SK-N-SH (cell line): Measurements from ENCODE around the gene PKP2. TPM values are rescaled to one million over a fixed set of nuclear protein-coding genes. Genes with fewer than 3 reads are reported as not detected.
A peak's percentile ranks its signal among the peaks of the same experiment; 100 is the strongest.

Experiments
- CTCF ChIA-PET: fragments of 300-600, 350-600 bp; formaldehyde crosslinking; extraction: SDS; loops from one replicate; lab custom pipeline; 2021; lab: Yijun Ruan, JAX
- POLR2A ChIA-PET: fragments of 350-600 bp; sonication (Branson Sonifier 250); formaldehyde crosslinking; extraction: SDS; loops from one replicate; lab custom pipeline; 2020; ENCODE audit warnings: antibody characterized with exemption, inconsistent platforms; lab: Yijun Ruan, JAX
- DNase-seq: peaks from one replicate; pipeline ENCODE4 v3.0.0; 2012
- H2AFZ ChIP-seq: fragments of 200-600 bp; sonication (generic); 2 replicates; pipeline ENCODE4 v1.8.1; 2016; ENCODE audit warnings: antibody characterized with exemption, mild to moderate bottlenecking, low read depth
- H3F3A ChIP-seq: fragments of 200-600 bp; sonication (generic); replicated peaks from 2 replicates; pipeline ENCODE3; 2016; ENCODE audit warnings: antibody characterized with exemption, mild to moderate bottlenecking; ENCODE audit not compliant: insufficient read depth
- H3K27ac ChIP-seq, 2 experiments: fragments of 200-500 bp in 1 of 2; fragments of 200-600 bp in 1 of 2; sonication (Bioruptor generic) in 1 of 2; sonication (generic), shearing (Covaris generic) in 1 of 2; 2 replicates each; pipeline versions ENCODE4 v1.5.1 to v1.6.1; 2014 to 2016; ENCODE audit warnings: low read depth in 2 of 2, inconsistent platforms in 1 of 2, low read length in 1 of 2, mild to moderate bottlenecking in 1 of 2, mixed read lengths in 1 of 2
- H3K27me3 ChIP-seq: fragments of 200-600 bp; sonication (generic), shearing (Covaris generic); 2 replicates; pipeline ENCODE4 v1.6.1; 2016; ENCODE audit warnings: mixed run types; ENCODE audit not compliant: insufficient read depth
- H3K36me3 ChIP-seq, 2 experiments: fragments of 200-500 bp in 1 of 2; fragments of 200-600 bp in 1 of 2; sonication (Bioruptor generic) in 1 of 2; sonication (generic) in 1 of 2; replicated peaks in 1 of 2; 2 replicates each; pipeline versions ENCODE3 to v1.5.1; 2014 to 2016; ENCODE audit warnings: low read length in 1 of 2, mild to moderate bottlenecking in 1 of 2; ENCODE audit not compliant: insufficient read depth in 2 of 2, control insufficient read depth in 1 of 2
- H3K4me1 ChIP-seq, 2 experiments: fragments of 200-500 bp in 1 of 2; fragments of 200-600 bp in 1 of 2; sonication (Bioruptor generic) in 1 of 2; sonication (generic), shearing (Covaris generic) in 1 of 2; 2 replicates each; pipeline versions ENCODE4 v1.5.1 to v1.6.1; 2014 to 2016; ENCODE audit warnings: low read depth in 1 of 2, low read length in 1 of 2, mixed run types in 1 of 2; ENCODE audit not compliant: insufficient read depth in 2 of 2, control insufficient read depth in 1 of 2
- H3K4me2 ChIP-seq: fragments of 200-600 bp; sonication (generic), shearing (Covaris generic); 2 replicates; pipeline ENCODE4 v1.6.1; 2017; ENCODE audit warnings: mixed run types
- H3K4me3 ChIP-seq, 2 experiments: fragments of 200-500 bp in 1 of 2; fragments of 200-600 bp in 1 of 2; sonication (Bioruptor generic) in 1 of 2; sonication (generic), shearing (Covaris generic) in 1 of 2; 2 replicates each; pipeline versions ENCODE4 v1.5.1 to v1.8.1; 2014 to 2016; ENCODE audit warnings: low read depth in 2 of 2, inconsistent platforms in 1 of 2, low read length in 1 of 2, mild to moderate bottlenecking in 1 of 2, mixed read lengths in 1 of 2, moderate library complexity in 1 of 2
- H3K79me2 ChIP-seq: fragments of 200-600 bp; sonication (generic); 2 replicates; pipeline ENCODE4 v1.8.1; 2017; ENCODE audit warnings: mild to moderate bottlenecking; ENCODE audit not compliant: insufficient read depth
- H3K9ac ChIP-seq: fragments of 200-600 bp; sonication (generic); 2 replicates; pipeline ENCODE4 v1.6.1; 2017; ENCODE audit warnings: mixed run types
- H3K9me2 ChIP-seq: fragments of 200-600 bp; sonication (generic); 2 replicates; pipeline ENCODE4 v1.6.1; 2017; ENCODE audit warnings: mixed run types
- H3K9me3 ChIP-seq: fragments of 200-600 bp; sonication (generic); 2 replicates; pipeline ENCODE4 v1.6.1; 2017; ENCODE audit warnings: mixed run types, mild to moderate bottlenecking, moderate library complexity
- H4K20me1 ChIP-seq: fragments of 200-600 bp; sonication (generic); 2 replicates; pipeline ENCODE4 v1.6.1; 2017; ENCODE audit warnings: mild to moderate bottlenecking, mixed run types; ENCODE audit not compliant: insufficient read depth
- CHD2 ChIP-seq: fragments of 150-350 bp; IDR thresholded peaks from 2 replicates; pipeline ENCODE4 v1.6.1; 2018; ENCODE audit warnings: low read length; ENCODE audit not compliant: partially characterized antibody
- CTCF ChIP-seq: fragments of 200-600 bp; sonication (generic); IDR thresholded peaks from 2 replicates; pipeline ENCODE4 v1.6.1; 2017; ENCODE audit warnings: antibody characterized with exemption, mild to moderate bottlenecking, moderate library complexity
- FOSL2 ChIP-seq: IDR thresholded peaks from 2 replicates; pipeline ENCODE4 v1.4.0; 2012; ENCODE audit warnings: low read depth, mild to moderate bottlenecking, moderate library complexity, borderline replicate concordance
- GABPA ChIP-seq: IDR thresholded peaks from 2 replicates; pipeline ENCODE4 v1.4.0; 2012; ENCODE audit warnings: low read depth, mild to moderate bottlenecking
- IRF3 ChIP-seq: fragments of 150-350 bp; IDR thresholded peaks from 2 replicates; pipeline ENCODE4 v1.6.1; 2016; ENCODE audit warnings: mild to moderate bottlenecking, low read depth, low read length
- JUND ChIP-seq: IDR thresholded peaks from 2 replicates; pipeline ENCODE4 v1.4.0; 2012
- MXI1 ChIP-seq: IDR thresholded peaks from 2 replicates; pipeline ENCODE4 v1.6.1; 2012; ENCODE audit warnings: mild to moderate bottlenecking, low read depth, low read length, improper control_type of control experiment
- NFIC ChIP-seq: IDR thresholded peaks from 2 replicates; pipeline ENCODE4 v1.4.0; 2012; ENCODE audit warnings: borderline replicate concordance
- NRF1 ChIP-seq: IDR thresholded peaks from 2 replicates; pipeline ENCODE4 v1.6.1; 2012; ENCODE audit warnings: low read depth, mild to moderate bottlenecking, low read length
- POLR2AphosphoS5 ChIP-seq: IDR thresholded peaks from 2 replicates; pipeline ENCODE4 v1.6.1; 2012; ENCODE audit warnings: low read depth, low read length
- RCOR1 ChIP-seq: fragments of 150-350 bp; IDR thresholded peaks from 2 replicates; pipeline ENCODE4 v1.6.1; 2017; ENCODE audit warnings: antibody characterized with exemption, low read length
- SIN3A ChIP-seq: IDR thresholded peaks from 2 replicates; pipeline ENCODE4 v1.6.1; 2012; ENCODE audit warnings: low read depth, mild to moderate bottlenecking, low read length, moderate library complexity, borderline replicate concordance
- SMC3 ChIP-seq: IDR thresholded peaks from 2 replicates; pipeline ENCODE4 v1.6.1; 2012; ENCODE audit warnings: low read depth, low read length, improper control_type of control experiment
- TCF12 ChIP-seq: IDR thresholded peaks from 2 replicates; pipeline ENCODE4 v1.4.0; 2012
- TEAD4 ChIP-seq: IDR thresholded peaks from 2 replicates; pipeline ENCODE4 v1.4.0; 2012; ENCODE audit warnings: mild to moderate bottlenecking, borderline replicate concordance; ENCODE audit not compliant: insufficient read depth
- YY1 ChIP-seq: IDR thresholded peaks from 2 replicates; pipeline ENCODE4 v1.4.0; 2012; ENCODE audit warnings: low read depth, mild to moderate bottlenecking
- ZBTB33 ChIP-seq: IDR thresholded peaks from 2 replicates; pipeline ENCODE4 v1.4.0; 2012; ENCODE audit warnings: low read depth, borderline replicate concordance
- WGBS: methylation state at CpG from one replicate; pipeline ENCODE4 v1.1.6; 2017; ENCODE audit warnings: low lambda C conversion rate; 5-methylcytosine and 5-hydroxymethylcytosine counted together
- polyA plus RNA-seq, 3 experiments: library from polyadenylated mRNA; depleted of rRNA; stranded (reverse); fragments of >200 nt; gene quantifications; 2 replicates each; pipeline ENCODE4 v1.2.3, GENCODE V29; 2012
- TF ChIP-seq, protein P1 (sequence below): IDR thresholded peaks from 2 replicates; pipeline ENCODE4 v1.6.1; 2012; ENCODE audit warnings: mild to moderate bottlenecking, low read depth, low read length, moderate library complexity

PKP2 gene
- polyA plus RNA-seq, 1 of the 3 experiments (the other 2 are of a cell fraction) = 0.10 TPM

- H3K9me3 ChIP-seq = no peaks in the 10 kb centered on the region
- H2AFZ ChIP-seq = no peak overlapping the region
- 84% methylated on average over 10 of the region's 10 CpGs for WGBS
- no peaks in the 10 kb centered on the region for H3F3A ChIP-seq
- H3K9me2 ChIP-seq = no peaks in the 10 kb centered on the region
- no peaks in the 10 kb centered on the region for H4K20me1 ChIP-seq
- ChIA-PET POLR2A (no interaction called here), CTCF (interaction anchor here (0.6 to 2.4 kb wide), 3 partner anchors 142 to 1560 kb away, joined by 3 to 22 read pairs (median 3); partner anchors contain the start of gene YARS2)
- TF ChIP-seq NFIC (no peak), MXI1 (no peak)
- no peak overlapping the region for H3K27ac ChIP-seq
- no peaks in the 10 kb centered on the region for H3K36me3 ChIP-seq
- no peak overlapping the region; a peak in 1 of 4 replicates for H3K4me3 ChIP-seq
- H3K4me2 ChIP-seq = no peak overlapping the region
- no peaks in the 10 kb centered on the region for H3K79me2 ChIP-seq
- DNase-seq = no peak
- H3K9ac ChIP-seq = no peak overlapping the region
- H3K27me3 ChIP-seq = peaks cover 14% of the 10 kb centered on the region; the same call in 1 of the 2 replicates
- H3K4me1 ChIP-seq = peaks cover 0 to 14% of the 10 kb centered on the region in 2 experiments; a peak in 2 of 4 replicates
These were observed 1.4 kb upstream of the PKP2 start for GRCh38 chr12:32897687-32898573.

DNA sequence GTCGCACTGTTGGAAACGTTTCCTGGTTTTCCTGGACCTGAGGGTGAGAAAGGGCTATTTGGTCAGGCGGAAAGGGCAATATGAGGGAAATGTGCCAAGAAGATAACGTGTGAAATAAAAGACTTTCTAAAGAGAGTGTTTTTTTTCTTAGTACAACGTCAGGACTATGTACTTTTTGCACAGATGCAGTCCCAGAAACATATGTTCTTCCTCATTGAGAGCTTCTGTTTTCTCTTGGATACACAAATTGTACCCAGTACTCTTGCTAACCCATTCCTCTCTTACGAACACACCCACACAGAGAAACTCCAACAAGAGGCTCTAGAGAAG lies 669 bp upstream of the PKP2 start:
- peaks cover 0 to 14% of the 10 kb centered on the region in 2 experiments; a peak in 2 of 4 replicates for H3K4me1 ChIP-seq
- no peaks in the 10 kb centered on the region for H4K20me1 ChIP-seq
- H3K9ac ChIP-seq = no peak overlapping the region
- 41% methylated on average over 6 of the region's 6 CpGs for WGBS
- H3K79me2 ChIP-seq = no peaks in the 10 kb centered on the region
- H3K36me3 ChIP-seq = no peaks in the 10 kb centered on the region
- CTCF ChIA-PET = interaction anchor here (1.1 to 2.4 kb wide), 4 partner anchors 15 to 225 kb away, joined by 3 to 22 read pairs (median 3); partner anchors contain the start of gene YARS2
- H2AFZ ChIP-seq = no peak overlapping the region
- H3K4me2 ChIP-seq = peak overlapping the region; percentile 51; the same call in 1 of the 2 replicates
- H3F3A ChIP-seq = no peaks in the 10 kb centered on the region
- H3K27me3 ChIP-seq = peaks cover 14% of the 10 kb centered on the region; the same call in 1 of the 2 replicates
- DNase-seq = no peak
- H3K4me3 ChIP-seq = peak overlapping the region; percentile 48 to 56
- H3K9me2 ChIP-seq = no peaks in the 10 kb centered on the region
- H3K9me3 ChIP-seq = no peaks in the 10 kb centered on the region
- POLR2A ChIA-PET = interaction anchor here (0.9 to 1.2 kb wide), 2 partner anchors 14 to 141 kb away, joined by 3 to 4 read pairs; partner anchors contain the start of gene YARS2
- peak overlapping the region in 1 of 2 experiments; percentile 50; a peak in 1 of 4 replicates for H3K27ac ChIP-seq
- no peak for TF ChIP-seq NRF1
- TF ChIP-seq IRF3 = no peak
- TF ChIP-seq, protein P1, sequence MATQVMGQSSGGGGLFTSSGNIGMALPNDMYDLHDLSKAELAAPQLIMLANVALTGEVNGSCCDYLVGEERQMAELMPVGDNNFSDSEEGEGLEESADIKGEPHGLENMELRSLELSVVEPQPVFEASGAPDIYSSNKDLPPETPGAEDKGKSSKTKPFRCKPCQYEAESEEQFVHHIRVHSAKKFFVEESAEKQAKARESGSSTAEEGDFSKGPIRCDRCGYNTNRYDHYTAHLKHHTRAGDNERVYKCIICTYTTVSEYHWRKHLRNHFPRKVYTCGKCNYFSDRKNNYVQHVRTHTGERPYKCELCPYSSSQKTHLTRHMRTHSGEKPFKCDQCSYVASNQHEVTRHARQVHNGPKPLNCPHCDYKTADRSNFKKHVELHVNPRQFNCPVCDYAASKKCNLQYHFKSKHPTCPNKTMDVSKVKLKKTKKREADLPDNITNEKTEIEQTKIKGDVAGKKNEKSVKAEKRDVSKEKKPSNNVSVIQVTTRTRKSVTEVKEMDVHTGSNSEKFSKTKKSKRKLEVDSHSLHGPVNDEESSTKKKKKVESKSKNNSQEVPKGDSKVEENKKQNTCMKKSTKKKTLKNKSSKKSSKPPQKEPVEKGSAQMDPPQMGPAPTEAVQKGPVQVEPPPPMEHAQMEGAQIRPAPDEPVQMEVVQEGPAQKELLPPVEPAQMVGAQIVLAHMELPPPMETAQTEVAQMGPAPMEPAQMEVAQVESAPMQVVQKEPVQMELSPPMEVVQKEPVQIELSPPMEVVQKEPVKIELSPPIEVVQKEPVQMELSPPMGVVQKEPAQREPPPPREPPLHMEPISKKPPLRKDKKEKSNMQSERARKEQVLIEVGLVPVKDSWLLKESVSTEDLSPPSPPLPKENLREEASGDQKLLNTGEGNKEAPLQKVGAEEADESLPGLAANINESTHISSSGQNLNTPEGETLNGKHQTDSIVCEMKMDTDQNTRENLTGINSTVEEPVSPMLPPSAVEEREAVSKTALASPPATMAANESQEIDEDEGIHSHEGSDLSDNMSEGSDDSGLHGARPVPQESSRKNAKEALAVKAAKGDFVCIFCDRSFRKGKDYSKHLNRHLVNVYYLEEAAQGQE = no peak
- no peak for TF ChIP-seq TEAD4
- TF ChIP-seq FOSL2 = no peak
- TF ChIP-seq SIN3A = no peak
- no peak for TF ChIP-seq SMC3
- no peak for TF ChIP-seq RCOR1
- TF ChIP-seq MXI1 = no peak
- no peak for TF ChIP-seq CTCF
- TF ChIP-seq CHD2 = no peak
- no peak for TF ChIP-seq JUND
- no peak for TF ChIP-seq GABPA
- no peak for TF ChIP-seq POLR2AphosphoS5
- TF ChIP-seq ZBTB33 = no peak
- no peak for TF ChIP-seq YY1
- TF ChIP-seq TCF12 = no peak
